Nephron progenitor cell (in vitro differentiated cells): ENCODE data around the gene WDFY3.

ENCODE experiments used
- DNase-seq: peaks from one replicate; pipeline ENCODE4 v3.0.0; 2021
- H3K27ac Mint-ChIP-seq: 2 replicates; pipeline ENCODE4 v1.8.0; 2021; ENCODE audit warnings: mild to moderate bottlenecking, moderate library complexity, mixed read lengths
- H3K27me3 Mint-ChIP-seq: 2 replicates; pipeline ENCODE4 v1.8.0; 2021; ENCODE audit warnings: mild to moderate bottlenecking, low read depth, mixed read lengths; ENCODE audit not compliant: poor library complexity
- H3K36me3 Mint-ChIP-seq: 2 replicates; pipeline ENCODE4 v1.8.0; 2021; ENCODE audit warnings: low read depth, mixed read lengths
- H3K4me1 Mint-ChIP-seq: 2 replicates; pipeline ENCODE4 v1.8.0; 2021; ENCODE audit warnings: mixed read lengths
- H3K4me3 Mint-ChIP-seq: 2 replicates; pipeline ENCODE4 v1.8.0; 2021; ENCODE audit warnings: mild to moderate bottlenecking, moderate library complexity, mixed read lengths
- H3K9me3 Mint-ChIP-seq: 2 replicates; pipeline ENCODE4 v1.8.0; 2021; ENCODE audit warnings: mild to moderate bottlenecking, moderate library complexity, mixed read lengths
- CTCF ChIP-seq: fragments of 200-600 bp; sonication (generic); IDR thresholded peaks from 2 replicates; pipeline ENCODE4 v1.5.0; 2021; ENCODE audit warnings: antibody characterized with exemption

Gene WDFY3

GRCh38 chr4:84966382-84967242 lies at the start of gene WDFY3:
TSS of gene WDFY3 (minus strand) at chr4:84966690. CDS start at chr4:84860591, 106,099 bp downstream.
- Mint-ChIP-seq H3K27me3 (no peaks in the 10 kb centered on the region), H3K4me3 (peak within 1 kb of the TSS; percentile 97), H3K27ac (peak within 1 kb of the TSS; percentile 99), H3K36me3 (peaks cover 21% of the 10 kb centered on the region), H3K9me3 (no peaks in the 10 kb centered on the region), H3K4me1 (peaks cover 38% of the 10 kb centered on the region)
- TF ChIP-seq CTCF, result no peak
- DNase-seq, result peak; percentile 71

DNA sequence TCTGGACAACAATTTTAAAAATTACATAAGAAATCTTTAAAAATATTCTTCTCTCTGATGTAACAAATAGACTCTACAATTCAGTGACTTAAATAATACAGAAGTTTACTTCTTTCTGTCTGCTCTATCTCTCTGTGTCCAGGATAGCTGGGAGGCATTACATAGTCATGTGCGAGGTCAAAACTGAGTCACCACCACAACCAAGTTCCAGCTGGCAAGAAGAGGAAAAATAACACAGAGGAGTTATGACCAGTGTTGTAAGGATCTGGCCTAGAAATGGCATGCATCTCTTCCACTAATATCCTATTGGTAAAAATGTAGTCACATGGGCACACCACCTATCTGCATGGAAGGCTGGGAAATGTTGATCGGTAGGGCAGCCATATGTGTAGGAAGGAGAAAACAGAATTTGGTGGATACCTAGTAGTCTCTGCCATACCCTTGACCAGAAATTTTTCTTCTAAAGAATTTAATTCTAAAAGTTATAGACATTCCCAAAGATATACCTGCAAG lies 39.4 kb upstream of the WDFY3 start:
- H3K4me1 Mint-ChIP-seq, result no peaks in the 10 kb centered on the region
- H3K4me3 Mint-ChIP-seq, result no peak overlapping the region
- DNase-seq, result no peak
- H3K27me3 Mint-ChIP-seq, result no peaks in the 10 kb centered on the region
- TF ChIP-seq CTCF, result no peak
- H3K9me3 Mint-ChIP-seq, result no peaks in the 10 kb centered on the region
- H3K36me3 Mint-ChIP-seq, result peaks cover 5% of the 10 kb centered on the region
- no peak overlapping the region for H3K27ac Mint-ChIP-seq

DNA sequence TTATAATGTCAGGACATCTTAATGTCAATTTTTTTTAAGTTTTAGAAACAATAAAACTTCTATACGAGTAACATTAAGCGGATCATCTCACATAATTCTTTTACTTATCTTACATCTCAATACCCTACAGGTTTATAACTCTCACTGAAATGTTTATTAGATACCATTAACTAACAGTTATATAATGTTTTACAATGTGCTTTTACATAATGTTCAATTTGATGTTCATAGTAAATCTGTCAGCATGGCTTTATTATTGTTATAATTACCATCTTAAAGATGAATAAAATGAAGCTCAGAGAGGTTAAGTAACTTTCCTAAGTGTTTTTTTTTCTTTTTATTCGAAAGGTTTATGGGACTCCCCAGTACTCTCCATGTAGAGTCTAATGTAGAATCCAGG lies 33.9 kb upstream of the WDFY3 start:
- TF ChIP-seq CTCF, result no peak
- Mint-ChIP-seq H3K4me3 (no peak overlapping the region), H3K4me1 (no peaks in the 10 kb centered on the region), H3K27me3 (no peaks in the 10 kb centered on the region), H3K9me3 (no peaks in the 10 kb centered on the region), H3K27ac (no peak overlapping the region), H3K36me3 (no peaks in the 10 kb centered on the region)
- DNase-seq, result no peak

DNA sequence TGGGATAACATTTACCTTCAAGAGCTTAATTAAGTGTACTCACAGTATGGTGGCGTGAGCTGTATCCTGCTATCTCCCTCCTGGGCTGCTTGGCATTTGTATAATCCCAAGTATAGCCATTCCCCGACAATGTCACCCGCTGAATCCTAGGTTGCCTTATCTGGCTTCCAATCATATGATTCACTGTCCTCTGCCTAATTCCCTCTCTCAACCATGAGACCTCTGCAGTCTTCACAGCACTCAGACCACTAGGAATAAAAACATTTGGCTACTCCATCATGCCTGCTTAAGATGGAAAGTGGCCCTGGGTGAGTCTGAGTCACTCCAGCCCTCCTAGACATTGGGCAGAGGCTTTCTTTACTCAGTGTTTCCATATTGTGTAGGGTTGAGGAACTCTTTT lies 28.9 kb upstream of the WDFY3 start:
- Mint-ChIP-seq H3K27ac (no peak overlapping the region), H3K9me3 (peaks cover 17% of the 10 kb centered on the region), H3K4me1 (no peaks in the 10 kb centered on the region), H3K27me3 (no peaks in the 10 kb centered on the region), H3K36me3 (no peaks in the 10 kb centered on the region), H3K4me3 (no peak overlapping the region)
- no peak for TF ChIP-seq CTCF
- DNase-seq, result no peak

DNA sequence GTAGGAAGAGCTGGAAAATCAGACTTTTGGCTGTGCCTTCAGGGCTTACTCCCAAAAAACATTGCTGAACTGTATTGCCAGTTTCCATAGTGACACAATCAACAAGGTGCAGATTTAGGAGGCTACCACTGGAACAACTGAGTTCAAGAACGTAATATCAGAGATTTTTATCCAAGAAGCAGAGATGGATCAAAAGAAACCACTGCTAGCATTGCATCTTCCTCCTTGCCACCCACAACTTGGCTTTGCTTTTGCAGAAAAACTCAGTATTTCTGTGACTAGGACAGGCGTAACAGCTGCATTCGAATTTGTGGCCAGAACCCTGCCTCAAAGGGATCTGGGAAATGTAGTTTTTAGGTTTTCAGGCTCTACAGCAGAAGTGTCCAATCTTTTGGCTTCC lies 27.8 kb upstream of the WDFY3 start:
- TF ChIP-seq CTCF, result no peak
- H3K27ac Mint-ChIP-seq, result peak overlapping the region; percentile 41
- no peaks in the 10 kb centered on the region for H3K36me3 Mint-ChIP-seq
- H3K9me3 Mint-ChIP-seq, result peaks cover 27% of the 10 kb centered on the region
- H3K4me3 Mint-ChIP-seq, result no peak overlapping the region
- no peaks in the 10 kb centered on the region for H3K27me3 Mint-ChIP-seq
- no peak for DNase-seq
- H3K4me1 Mint-ChIP-seq, result no peaks in the 10 kb centered on the region

GRCh38 chr4:84985952-84986351 lies 19.5 kb upstream of the WDFY3 start:
- peaks cover 74% of the 10 kb centered on the region for H3K9me3 Mint-ChIP-seq
- no peak for DNase-seq

More at GRCh38 chr4:84985952-84986351, 19.5 kb upstream of the WDFY3 start:
- H3K27ac Mint-ChIP-seq, result no peak overlapping the region
- H3K4me1 Mint-ChIP-seq, result no peaks in the 10 kb centered on the region
- peaks cover 33% of the 10 kb centered on the region for H3K36me3 Mint-ChIP-seq
- no peak overlapping the region for H3K4me3 Mint-ChIP-seq
- no peak for TF ChIP-seq CTCF
- peaks cover 3% of the 10 kb centered on the region for H3K27me3 Mint-ChIP-seq
